ENCODE measurements around the gene FHOD3.

FHOD3 gene

GRCh38 chr18:36408606-36409005 is 111.1 kb downstream of the FHOD3 start:
- H3K4me1 ChIP-seq (ENCODE audit: insufficient read depth, low read length, poor library complexity, severe bottlenecking): no peaks in the 10 kb centered on the region
- H3K4me2 ChIP-seq (ENCODE audit: low read depth, low read length, poor library complexity, severe bottlenecking): no peak overlapping the region
- H3K79me2 ChIP-seq (ENCODE audit: insufficient read depth, low read length): no peaks in the 10 kb centered on the region
- H3K9ac ChIP-seq (ENCODE audit: low read depth, low read length, poor library complexity, severe bottlenecking): no peak overlapping the region
- TF ChIP-seq CTCF (conservative IDR thresholded peaks at IDR 0.05; ENCODE audit: low read length): no peak
- TF ChIP-seq EZH2phosphoT487 (IDR thresholded peaks at IDR 0.05; ENCODE audit: borderline replicate concordance): no peak
- H3K9me2 ChIP-seq (replicated peaks; ENCODE audit: low read depth, low read length): no peaks in the 10 kb centered on the region
- no peak overlapping the region for H2AFZ ChIP-seq (ENCODE audit: low read length)
- H3K27me3 ChIP-seq (ENCODE audit: insufficient read depth, low read length, poor library complexity, severe bottlenecking): no peaks in the 10 kb centered on the region
- H3K36me3 ChIP-seq (ENCODE audit: insufficient read depth, low read length): no peaks in the 10 kb centered on the region
- no peaks in the 10 kb centered on the region for H3K9me3 ChIP-seq (ENCODE audit: insufficient read depth, low read depth, low read length)
- no peaks in the 10 kb centered on the region for H4K20me1 ChIP-seq (ENCODE audit: insufficient read depth, low read length, poor library complexity, severe bottlenecking)
- H3K4me3 ChIP-seq (ENCODE audit: low read length, poor library complexity, severe bottlenecking): no peak overlapping the region
- no peaks in the 10 kb centered on the region for H3F3A ChIP-seq (ENCODE audit: low read depth)

GRCh38 chr18:36409779-36410178 is 112.3 kb downstream of the FHOD3 start:
- Histone ChIP-seq H2AFZ (ENCODE audit: low read length) (no peak overlapping the region), H4K20me1 (ENCODE audit: insufficient read depth, low read length, poor library complexity, severe bottlenecking) (no peaks in the 10 kb centered on the region), H3K9me3 (ENCODE audit: insufficient read depth, low read depth, low read length) (no peaks in the 10 kb centered on the region), H3K9ac (ENCODE audit: low read depth, low read length, poor library complexity, severe bottlenecking) (no peak overlapping the region), H3K79me2 (ENCODE audit: insufficient read depth, low read length) (no peaks in the 10 kb centered on the region), H3K4me2 (ENCODE audit: low read depth, low read length, poor library complexity, severe bottlenecking) (no peak overlapping the region), H3K9me2 (replicated peaks; ENCODE audit: low read depth, low read length) (no peaks in the 10 kb centered on the region), H3K36me3 (ENCODE audit: insufficient read depth, low read length) (no peaks in the 10 kb centered on the region), H3K4me1 (ENCODE audit: insufficient read depth, low read length, poor library complexity, severe bottlenecking) (no peaks in the 10 kb centered on the region), H3F3A (ENCODE audit: low read depth) (no peaks in the 10 kb centered on the region), H3K4me3 (ENCODE audit: low read length, poor library complexity, severe bottlenecking) (no peak overlapping the region), H3K27me3 (ENCODE audit: insufficient read depth, low read length, poor library complexity, severe bottlenecking) (no peaks in the 10 kb centered on the region)
- TF ChIP-seq EZH2phosphoT487 (IDR thresholded peaks at IDR 0.05; ENCODE audit: borderline replicate concordance): no peak
- no peak for TF ChIP-seq CTCF (conservative IDR thresholded peaks at IDR 0.05; ENCODE audit: low read length)

GRCh38 chr18:36410346-36410745 is 112.8 kb downstream of the FHOD3 start:
- H3K4me2 ChIP-seq (ENCODE audit: low read depth, low read length, poor library complexity, severe bottlenecking): no peak overlapping the region
- no peaks in the 10 kb centered on the region for H3K4me1 ChIP-seq (ENCODE audit: insufficient read depth, low read length, poor library complexity, severe bottlenecking)
- no peaks in the 10 kb centered on the region for H3K36me3 ChIP-seq (ENCODE audit: insufficient read depth, low read length)
- no peaks in the 10 kb centered on the region for H3K9me2 ChIP-seq (replicated peaks; ENCODE audit: low read depth, low read length)
- no peaks in the 10 kb centered on the region for H3F3A ChIP-seq (ENCODE audit: low read depth)
- H3K4me3 ChIP-seq (ENCODE audit: low read length, poor library complexity, severe bottlenecking): no peak overlapping the region
- H3K79me2 ChIP-seq (ENCODE audit: insufficient read depth, low read length): no peaks in the 10 kb centered on the region
- no peaks in the 10 kb centered on the region for H4K20me1 ChIP-seq (ENCODE audit: insufficient read depth, low read length, poor library complexity, severe bottlenecking)
- no peak for TF ChIP-seq EZH2phosphoT487 (IDR thresholded peaks at IDR 0.05; ENCODE audit: borderline replicate concordance)
- TF ChIP-seq CTCF (conservative IDR thresholded peaks at IDR 0.05; ENCODE audit: low read length): no peak
- H3K9me3 ChIP-seq (ENCODE audit: insufficient read depth, low read depth, low read length): no peaks in the 10 kb centered on the region
- no peaks in the 10 kb centered on the region for H3K27me3 ChIP-seq (ENCODE audit: insufficient read depth, low read length, poor library complexity, severe bottlenecking)
- no peak overlapping the region for H2AFZ ChIP-seq (ENCODE audit: low read length)
- no peak overlapping the region for H3K9ac ChIP-seq (ENCODE audit: low read depth, low read length, poor library complexity, severe bottlenecking)
